ENCODE data around the gene SLC35E2B. TPM values are rescaled to one million over a fixed set of nuclear protein-coding genes. Genes with fewer than 3 reads are reported as not detected.

The SLC35E2B gene
- total RNA-seq, 1 experiment from 2014 or later, result 24.9 TPM

GRCh38 chr1:1627829-1628753 lies 64.5 kb downstream of the SLC35E2B start:
- no peaks in the 10 kb centered on the region for H3K9me3 ChIP-seq (ENCODE audit: low read length)
- DNase-seq, result no peak
- H3K9ac ChIP-seq (ENCODE audit: low read length), result peak overlapping the region; percentile 79
- peaks cover 22% of the 10 kb centered on the region for H3K4me1 ChIP-seq (ENCODE audit: low read length)
- H3K27ac ChIP-seq (ENCODE audit: low read length), result no peak overlapping the region; the same call in 1 of the 2 replicates
- H3K4me2 ChIP-seq (ENCODE audit: low read depth, low read length, poor library complexity, severe bottlenecking), result peak overlapping the region; percentile 88
- H3K9me2 ChIP-seq (replicated peaks; ENCODE audit: insufficient read depth, low read length), result no peaks in the 10 kb centered on the region
- no peaks in the 10 kb centered on the region for H3K36me3 ChIP-seq (ENCODE audit: insufficient read depth, low read length)
- H4K20me1 ChIP-seq (ENCODE audit: insufficient read depth, low read depth, low read length), result no peaks in the 10 kb centered on the region
- peak overlapping the region; percentile 82; the same call in 1 of the 2 replicates for H3K4me3 ChIP-seq (ENCODE audit: low read length)
- no peaks in the 10 kb centered on the region for H3K79me2 ChIP-seq (ENCODE audit: low read length)
- H2AFZ ChIP-seq (ENCODE audit: low read length), result no peak overlapping the region
- no peaks in the 10 kb centered on the region for H3K27me3 ChIP-seq (ENCODE audit: low read length)

DNA sequence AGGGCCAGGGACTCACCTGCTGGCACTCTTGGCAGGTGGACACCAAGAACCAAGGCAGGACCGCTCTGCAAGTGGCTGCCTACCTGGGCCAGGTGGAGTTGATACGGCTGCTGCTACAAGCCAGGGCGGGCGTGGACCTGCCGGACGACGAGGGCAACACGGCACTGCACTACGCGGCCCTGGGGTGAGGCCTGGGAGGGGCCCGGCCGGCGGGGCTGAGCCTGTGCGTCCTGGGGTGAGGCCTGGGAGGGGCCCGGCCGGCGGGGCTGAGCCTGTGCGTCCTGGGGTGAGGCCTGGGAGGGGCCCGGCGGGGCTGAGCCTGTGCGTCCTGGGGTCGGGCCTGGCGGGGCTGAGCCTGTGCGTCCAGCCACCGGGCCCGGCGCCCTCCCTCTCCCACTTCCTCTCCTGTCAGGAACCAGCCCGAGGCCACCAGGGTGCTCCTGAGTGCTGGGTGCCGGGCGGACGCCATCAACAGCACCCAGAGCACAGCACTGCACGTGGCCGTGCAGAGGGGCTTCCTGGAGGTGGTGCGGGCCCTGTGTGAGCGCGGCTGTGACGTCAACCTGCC lies 65.2 kb downstream of the SLC35E2B start:
- no peak overlapping the region for H3K4me2 ChIP-seq (ENCODE audit: low read depth, low read length, poor library complexity, severe bottlenecking)
- H3K27ac ChIP-seq (ENCODE audit: low read length), result no peak overlapping the region
- no peak overlapping the region for H3K9ac ChIP-seq (ENCODE audit: low read length)
- no peak overlapping the region for H2AFZ ChIP-seq (ENCODE audit: low read length)
- H3K4me3 ChIP-seq (ENCODE audit: low read length), result no peak overlapping the region
- DNase-seq, result no peak
- no peaks in the 10 kb centered on the region for H4K20me1 ChIP-seq (ENCODE audit: insufficient read depth, low read depth, low read length)
- peaks cover 22% of the 10 kb centered on the region for H3K4me1 ChIP-seq (ENCODE audit: low read length)
- no peaks in the 10 kb centered on the region for H3K27me3 ChIP-seq (ENCODE audit: low read length)
- H3K9me3 ChIP-seq (ENCODE audit: low read length), result no peaks in the 10 kb centered on the region
- no peaks in the 10 kb centered on the region for H3K36me3 ChIP-seq (ENCODE audit: insufficient read depth, low read length)
- H3K79me2 ChIP-seq (ENCODE audit: low read length), result no peaks in the 10 kb centered on the region
- no peaks in the 10 kb centered on the region for H3K9me2 ChIP-seq (replicated peaks; ENCODE audit: insufficient read depth, low read length)

GRCh38 chr1:1626207-1627141 lies 66.1 kb downstream of the SLC35E2B start:
- no peak overlapping the region for H3K27ac ChIP-seq (ENCODE audit: low read length)
- no peak overlapping the region for H3K9ac ChIP-seq (ENCODE audit: low read length)
- no peak overlapping the region for H2AFZ ChIP-seq (ENCODE audit: low read length)
- H3K27me3 ChIP-seq (ENCODE audit: low read length), result no peaks in the 10 kb centered on the region
- H3K4me2 ChIP-seq (ENCODE audit: low read depth, low read length, poor library complexity, severe bottlenecking), result no peak overlapping the region
- H3K4me3 ChIP-seq (ENCODE audit: low read length), result no peak overlapping the region
- no peak for DNase-seq
- H3K9me2 ChIP-seq (replicated peaks; ENCODE audit: insufficient read depth, low read length), result no peaks in the 10 kb centered on the region
- no peaks in the 10 kb centered on the region for H4K20me1 ChIP-seq (ENCODE audit: insufficient read depth, low read depth, low read length)
- H3K36me3 ChIP-seq (ENCODE audit: insufficient read depth, low read length), result no peaks in the 10 kb centered on the region
- no peaks in the 10 kb centered on the region for H3K79me2 ChIP-seq (ENCODE audit: low read length)
- no peaks in the 10 kb centered on the region for H3K9me3 ChIP-seq (ENCODE audit: low read length)
- H3K4me1 ChIP-seq (ENCODE audit: low read length), result peaks cover 22% of the 10 kb centered on the region

DNA sequence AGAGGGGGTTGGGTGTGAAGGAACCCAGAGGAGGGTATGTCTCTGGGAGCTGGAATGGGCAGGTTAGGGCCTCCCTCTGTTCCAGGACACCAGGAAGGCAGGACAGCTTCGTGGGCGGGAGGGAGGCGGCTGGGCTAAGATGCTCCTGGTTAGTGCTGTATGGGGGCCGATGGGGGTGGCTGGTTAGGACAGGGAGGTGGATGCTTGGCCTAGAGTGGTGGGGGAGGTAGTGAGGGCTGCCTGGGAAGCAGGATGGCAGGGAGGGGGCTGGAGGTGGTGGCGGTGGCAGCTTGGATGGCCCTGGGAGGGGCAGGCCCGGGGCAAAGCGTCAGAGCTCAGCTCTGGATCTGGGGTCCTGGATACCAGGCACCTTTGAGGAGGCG lies 66.8 kb downstream of the SLC35E2B start:
- H4K20me1 ChIP-seq (ENCODE audit: insufficient read depth, low read depth, low read length), result peaks cover 2% of the 10 kb centered on the region; the same call in 1 of the 2 replicates
- no peak overlapping the region for H3K4me3 ChIP-seq (ENCODE audit: low read length)
- H3K36me3 ChIP-seq (ENCODE audit: insufficient read depth, low read length), result no peaks in the 10 kb centered on the region
- H2AFZ ChIP-seq (ENCODE audit: low read length), result no peak overlapping the region
- peaks cover 22% of the 10 kb centered on the region for H3K4me1 ChIP-seq (ENCODE audit: low read length)
- no peaks in the 10 kb centered on the region for H3K79me2 ChIP-seq (ENCODE audit: low read length)
- no peak overlapping the region for H3K9ac ChIP-seq (ENCODE audit: low read length)
- H3K9me2 ChIP-seq (replicated peaks; ENCODE audit: insufficient read depth, low read length), result no peaks in the 10 kb centered on the region
- H3K9me3 ChIP-seq (ENCODE audit: low read length), result no peaks in the 10 kb centered on the region
- H3K4me2 ChIP-seq (ENCODE audit: low read depth, low read length, poor library complexity, severe bottlenecking), result no peak overlapping the region
- H3K27me3 ChIP-seq (ENCODE audit: low read length), result no peaks in the 10 kb centered on the region
- DNase-seq, result no peak
- no peak overlapping the region for H3K27ac ChIP-seq (ENCODE audit: low read length)

- Histone ChIP-seq H3K4me2 (ENCODE audit: low read depth, low read length, poor library complexity, severe bottlenecking) (no peak overlapping the region), H3K9me3 (ENCODE audit: low read length) (no peaks in the 10 kb centered on the region), H3K27me3 (ENCODE audit: low read length) (no peaks in the 10 kb centered on the region), H3K4me1 (ENCODE audit: low read length) (peaks cover 18% of the 10 kb centered on the region), H3K36me3 (ENCODE audit: insufficient read depth, low read length) (no peaks in the 10 kb centered on the region), H4K20me1 (ENCODE audit: insufficient read depth, low read depth, low read length) (peaks cover 5% of the 10 kb centered on the region; the same call in 1 of the 2 replicates), H3K9me2 (replicated peaks; ENCODE audit: insufficient read depth, low read length) (no peaks in the 10 kb centered on the region), H3K79me2 (ENCODE audit: low read length) (no peaks in the 10 kb centered on the region), H3K27ac (ENCODE audit: low read length) (no peak overlapping the region), H2AFZ (ENCODE audit: low read length) (no peak overlapping the region), H3K9ac (ENCODE audit: low read length) (no peak overlapping the region), H3K4me3 (ENCODE audit: low read length) (no peak overlapping the region)
- no peak for DNase-seq
These were observed 67.2 kb downstream of the SLC35E2B start for GRCh38 chr1:1625404-1625775.

DNA sequence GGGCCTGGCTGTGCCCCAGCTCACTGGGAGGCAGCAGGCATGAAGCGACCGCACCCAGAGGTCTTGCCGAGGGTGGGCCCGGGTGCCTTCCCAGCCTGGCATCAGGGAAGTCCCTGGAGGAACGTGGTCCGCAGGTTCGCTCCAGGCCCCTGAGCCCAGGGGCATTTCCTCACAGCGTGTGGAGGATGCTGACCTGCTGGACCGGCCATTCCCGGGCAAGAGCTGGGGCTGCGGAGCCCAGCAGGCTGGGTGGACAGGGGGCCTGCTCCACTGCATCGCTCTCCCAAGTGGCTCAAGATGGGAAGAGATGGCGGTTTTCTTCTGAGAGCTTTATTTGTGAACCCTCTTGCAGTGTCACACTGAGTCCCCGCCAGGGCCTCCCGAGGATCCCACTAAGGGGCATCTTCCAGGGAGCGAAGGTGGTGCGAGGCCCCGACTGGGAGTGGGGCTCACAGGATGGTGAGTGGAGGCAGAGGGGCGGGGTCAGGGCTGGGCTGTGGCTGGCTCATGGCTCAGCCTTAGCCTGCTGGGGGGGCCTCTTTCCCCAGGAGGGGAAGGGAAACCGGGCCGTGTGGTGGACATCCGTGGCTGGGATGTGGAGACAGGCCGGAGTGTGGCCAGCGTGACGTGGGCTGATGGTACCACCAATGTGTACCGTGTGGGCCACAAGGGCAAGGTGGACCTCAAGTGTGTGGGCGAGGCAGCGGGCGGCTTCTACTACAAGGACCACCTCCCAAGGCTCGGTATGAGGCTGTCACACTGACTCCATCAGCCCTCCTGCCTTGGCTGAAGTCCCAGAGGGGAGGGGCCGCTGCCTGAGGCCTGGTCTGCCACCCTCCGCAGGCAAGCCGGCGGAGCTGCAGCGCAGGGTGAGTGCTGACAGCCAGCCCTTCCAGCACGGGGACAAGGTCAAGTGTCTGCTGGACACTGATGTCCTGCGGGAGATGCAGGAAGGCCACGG lies 67.9 kb downstream of the SLC35E2B start:
- peaks cover 11% of the 10 kb centered on the region for H3K4me1 ChIP-seq (ENCODE audit: low read length)
- no peak for DNase-seq

GRCh38 chr1:1623631-1624442 lies 68.8 kb downstream of the SLC35E2B start:
- Histone ChIP-seq H4K20me1 (ENCODE audit: insufficient read depth, low read depth, low read length) (peaks cover 8% of the 10 kb centered on the region; the same call in 1 of the 2 replicates), H3K79me2 (ENCODE audit: low read length) (no peaks in the 10 kb centered on the region), H3K36me3 (ENCODE audit: insufficient read depth, low read length) (no peaks in the 10 kb centered on the region), H3K27me3 (ENCODE audit: low read length) (no peaks in the 10 kb centered on the region), H3K27ac (ENCODE audit: low read length) (no peak overlapping the region), H3K9me3 (ENCODE audit: low read length) (no peaks in the 10 kb centered on the region), H3K9me2 (replicated peaks; ENCODE audit: insufficient read depth, low read length) (no peaks in the 10 kb centered on the region), H3K4me3 (ENCODE audit: low read length) (no peak overlapping the region), H3K4me1 (ENCODE audit: low read length) (peaks cover 4% of the 10 kb centered on the region), H3K9ac (ENCODE audit: low read length) (no peak overlapping the region), H3K4me2 (ENCODE audit: low read depth, low read length, poor library complexity, severe bottlenecking) (no peak overlapping the region), H2AFZ (ENCODE audit: low read length) (no peak overlapping the region)
- no peak for DNase-seq

More for the DNA sequence above, 67.9 kb downstream of the SLC35E2B start:
- Histone ChIP-seq H3K27ac (ENCODE audit: low read length) (no peak overlapping the region), H3K4me2 (ENCODE audit: low read depth, low read length, poor library complexity, severe bottlenecking) (no peak overlapping the region), H4K20me1 (ENCODE audit: insufficient read depth, low read depth, low read length) (peaks cover 8% of the 10 kb centered on the region; the same call in 1 of the 2 replicates), H3K9me3 (ENCODE audit: low read length) (no peaks in the 10 kb centered on the region), H3K9ac (ENCODE audit: low read length) (no peak overlapping the region), H2AFZ (ENCODE audit: low read length) (no peak overlapping the region), H3K27me3 (ENCODE audit: low read length) (no peaks in the 10 kb centered on the region), H3K79me2 (ENCODE audit: low read length) (no peaks in the 10 kb centered on the region), H3K9me2 (replicated peaks; ENCODE audit: insufficient read depth, low read length) (no peaks in the 10 kb centered on the region), H3K4me3 (ENCODE audit: low read length) (no peak overlapping the region), H3K36me3 (ENCODE audit: insufficient read depth, low read length) (no peaks in the 10 kb centered on the region)
